Femur (tissue), 1 donor: ENCODE data around the gene RASA4B.
"Not testable (repeated sequence)": the region's sequence is repeated elsewhere in the genome, so short reads cannot be mapped to it uniquely, and the experiment has no call there.

ENCODE experiments used
- DNase-seq: peaks from one replicate; pipeline ENCODE4 v3.0.0-alpha.2; 2017

Gene RASA4B

DNA sequence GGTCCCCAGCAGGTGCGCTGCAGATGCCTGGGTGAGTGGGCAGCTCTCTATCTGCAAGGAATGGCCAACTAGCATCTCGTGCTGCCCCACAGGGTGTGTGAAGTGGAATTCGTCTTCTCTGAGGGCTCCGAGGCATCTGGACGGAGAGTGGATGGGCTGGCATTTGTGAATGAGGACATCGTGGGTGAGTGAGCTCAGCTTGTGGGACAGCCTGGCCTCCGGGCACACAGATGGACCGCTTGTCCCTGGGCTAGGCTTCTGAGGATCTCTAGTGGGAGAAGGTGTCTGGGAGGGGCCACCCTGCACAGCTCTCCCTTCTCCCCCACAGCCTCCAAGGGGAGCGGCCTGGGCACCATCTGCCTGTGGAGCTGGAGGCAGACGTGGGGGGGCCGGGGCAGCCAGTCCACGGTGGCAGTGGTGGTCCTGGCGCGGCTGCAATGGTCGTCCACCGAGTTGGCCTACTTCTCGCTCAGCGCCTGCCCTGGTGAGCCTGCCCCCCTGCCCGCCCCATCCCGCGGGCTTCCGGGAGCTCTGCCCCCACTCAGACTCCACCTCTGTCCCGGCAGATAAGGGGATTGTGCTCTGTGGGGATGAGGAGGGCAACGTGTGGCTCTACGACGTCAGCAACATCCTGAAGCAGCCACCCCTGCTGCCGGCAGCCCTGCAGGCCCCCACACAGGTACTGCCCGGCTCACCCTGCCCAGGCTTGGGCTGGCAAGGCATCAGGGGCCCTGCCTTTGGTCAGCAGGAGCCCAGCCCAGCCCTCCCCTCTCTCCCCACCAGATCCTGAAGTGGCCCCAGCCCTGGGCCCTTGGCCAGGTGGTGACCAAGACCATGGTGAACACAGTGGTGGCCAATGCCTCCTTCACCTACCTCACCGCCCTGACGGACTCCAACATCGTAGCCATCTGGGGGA lies 45.2 kb downstream of the RASA4B start:
- DNase-seq = peak; percentile 24

DNA sequence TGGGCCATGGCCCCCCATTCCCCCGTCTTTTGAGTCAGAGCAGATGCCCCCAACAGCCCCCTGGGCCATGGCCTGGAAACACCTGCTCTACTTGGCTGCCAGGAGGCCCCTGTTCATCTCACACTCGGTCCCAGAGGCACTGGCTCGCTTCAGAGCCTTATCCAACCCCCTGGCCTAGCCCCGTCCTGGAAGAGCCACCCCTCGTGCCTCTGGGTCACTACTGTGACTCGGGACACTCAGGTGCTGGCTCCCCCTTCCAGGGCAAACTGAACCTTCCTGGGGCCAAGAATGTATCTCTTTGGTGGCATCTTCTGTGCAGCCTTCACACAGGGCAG lies 45.8 kb downstream of the RASA4B start:
- DNase-seq = no peak

DNA sequence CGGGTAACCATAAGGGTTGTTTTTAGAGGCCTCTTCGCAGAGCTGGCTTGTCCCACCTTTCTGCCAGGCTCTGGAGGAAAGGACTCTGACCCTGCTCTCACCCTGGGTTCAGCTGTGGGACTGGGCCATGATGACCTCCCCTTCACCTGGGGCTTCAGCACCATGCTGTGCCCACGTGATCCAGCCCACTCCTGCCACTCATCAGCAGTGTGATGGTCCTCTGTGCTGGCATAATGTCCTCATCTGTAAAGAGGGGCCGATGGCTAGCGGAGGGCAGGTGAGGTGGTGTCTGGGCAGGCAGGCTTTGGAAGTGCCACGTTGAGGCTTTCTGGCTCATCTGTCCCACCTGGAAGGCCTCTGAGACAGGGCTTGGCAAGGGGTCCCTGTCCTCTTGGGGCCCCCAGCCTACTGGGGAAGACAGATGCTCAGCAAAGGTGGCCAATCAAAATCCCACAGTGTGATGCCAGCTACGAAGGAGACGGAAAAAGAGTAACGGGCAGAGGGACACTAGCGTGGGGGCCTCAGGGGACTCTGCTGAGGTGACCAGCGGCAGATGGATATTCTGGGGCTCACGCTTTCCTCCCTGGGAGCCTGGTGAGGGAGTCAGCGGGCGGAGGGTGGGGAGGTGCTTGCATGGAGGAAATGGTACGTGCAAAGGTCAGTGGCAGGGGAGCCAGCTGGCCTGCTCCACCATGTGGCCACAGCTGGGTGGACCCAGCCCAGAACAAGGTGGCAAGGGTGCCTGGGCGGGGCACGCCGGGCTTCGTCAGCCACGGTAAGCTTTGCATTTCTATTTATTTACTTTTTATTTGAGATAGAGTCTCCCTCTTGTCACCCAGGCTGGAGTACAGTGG lies 47.4 kb downstream of the RASA4B start:
- DNase-seq = no peak

DNA sequence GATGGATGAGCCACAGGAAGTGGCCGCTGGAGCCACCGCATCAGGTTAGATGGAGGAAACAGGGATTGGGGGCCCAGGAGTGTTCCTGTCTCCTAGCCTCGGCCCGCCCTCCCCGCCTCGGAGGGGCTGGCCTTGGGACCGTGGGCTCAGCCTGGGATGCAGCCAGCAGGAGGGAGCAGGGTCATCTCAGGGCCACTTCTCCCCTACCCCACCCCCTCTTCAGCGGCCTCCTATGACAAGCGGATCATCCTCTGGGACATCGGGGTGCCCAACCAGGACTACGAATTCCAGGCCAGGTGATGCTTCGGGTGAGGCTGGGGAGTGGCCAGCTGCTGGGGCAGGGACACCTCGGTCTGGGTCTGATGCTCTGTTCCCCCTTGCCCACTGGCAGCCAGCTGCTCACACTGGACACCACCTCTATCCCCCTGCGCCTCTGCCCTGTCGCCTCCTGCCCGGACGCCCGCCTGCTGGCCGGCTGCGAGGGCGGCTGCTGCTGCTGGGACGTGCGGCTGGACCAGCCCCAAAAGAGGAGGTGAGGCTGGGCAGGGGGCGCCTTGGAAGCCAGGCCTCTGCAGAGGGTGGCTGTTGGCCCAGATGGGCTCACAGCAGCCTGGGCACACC lies 48.1 kb downstream of the RASA4B start:
- DNase-seq = no peak

DNA sequence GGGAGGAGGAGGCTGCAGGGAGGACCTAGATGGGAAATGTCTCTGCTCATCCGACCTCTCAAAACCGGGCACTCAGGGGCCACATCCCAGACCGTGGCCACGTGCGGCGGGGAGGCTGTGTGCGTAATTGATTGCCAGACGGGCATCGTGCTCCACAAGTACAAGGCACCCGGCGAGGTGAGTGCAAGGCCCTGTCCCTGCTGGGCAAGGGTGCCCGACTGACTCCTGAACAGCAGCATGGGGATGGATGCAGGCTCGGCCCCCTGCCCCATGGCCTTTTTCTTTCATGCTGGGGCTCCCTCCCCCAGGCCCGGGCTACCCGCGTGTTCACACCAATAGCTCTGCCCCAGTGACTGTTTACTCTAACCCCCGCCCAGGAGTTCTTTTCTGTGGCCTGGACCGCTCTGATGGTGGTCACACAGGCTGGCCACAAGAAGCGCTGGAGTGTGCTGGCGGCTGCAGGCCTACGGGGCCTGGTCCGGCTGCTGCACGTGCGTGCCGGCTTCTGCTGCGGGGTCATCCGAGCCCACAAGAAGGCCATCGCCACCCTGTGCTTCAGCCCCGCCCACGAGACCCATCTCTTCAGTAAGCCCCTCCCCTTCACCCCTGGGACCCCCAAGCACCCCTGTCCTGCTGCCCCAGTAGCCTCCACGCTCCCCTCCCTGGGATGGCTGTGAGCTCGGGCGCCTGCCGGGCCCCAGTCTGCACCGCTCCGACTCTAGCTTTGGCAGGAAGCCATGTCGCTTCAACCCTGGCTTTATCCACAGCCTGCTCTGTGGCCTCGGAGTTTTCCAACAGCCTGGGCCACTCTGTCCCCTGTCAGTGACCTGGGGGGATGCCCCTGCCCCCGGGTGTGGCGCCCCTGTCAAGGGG lies 48.9 kb downstream of the RASA4B start:
- no peak for DNase-seq

DNA sequence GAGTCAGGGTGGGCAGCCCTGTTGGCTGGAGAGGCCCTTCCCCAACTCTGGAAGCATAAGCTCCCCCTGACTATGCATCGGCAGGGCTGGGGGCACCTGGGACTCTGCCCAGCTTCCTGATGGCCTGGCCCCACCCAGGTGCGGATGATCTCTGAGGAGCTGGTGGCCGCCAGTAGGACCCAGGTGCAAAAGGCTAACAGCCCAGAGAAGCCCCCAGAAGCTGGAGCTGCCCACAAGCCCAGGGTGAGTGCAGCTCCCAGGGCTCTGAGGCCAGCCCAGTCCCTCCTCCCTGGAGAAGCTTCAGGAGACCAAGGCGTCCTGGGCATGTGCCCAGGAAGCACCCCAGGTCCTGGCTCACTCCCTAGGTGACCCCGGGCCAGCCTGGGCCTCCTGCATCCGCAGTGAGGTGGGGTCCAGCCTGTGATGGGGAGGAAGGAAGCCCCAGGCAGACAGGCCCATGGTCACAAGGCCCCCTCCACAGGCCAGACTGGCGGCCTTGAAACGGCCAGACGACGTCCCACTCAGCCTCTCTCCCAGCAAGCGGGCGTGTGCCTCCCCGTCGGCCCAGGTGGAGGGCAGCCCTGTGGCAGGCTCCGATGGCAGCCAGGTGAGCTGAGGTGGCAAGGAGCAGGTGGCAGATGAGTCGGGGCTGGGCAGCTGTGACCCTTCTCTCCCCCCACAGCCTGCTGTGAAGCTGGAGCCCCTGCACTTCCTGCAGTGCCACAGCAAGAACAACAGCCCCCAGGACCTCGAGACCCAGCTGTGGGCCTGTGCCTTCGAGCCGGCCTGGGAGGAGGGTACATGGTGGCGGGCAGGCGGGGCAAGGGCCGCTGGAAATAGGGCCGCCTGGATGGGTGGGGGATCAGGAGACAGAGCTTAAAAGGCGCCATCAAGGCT lies 49.7 kb downstream of the RASA4B start:
- DNase-seq = no peak

DNA sequence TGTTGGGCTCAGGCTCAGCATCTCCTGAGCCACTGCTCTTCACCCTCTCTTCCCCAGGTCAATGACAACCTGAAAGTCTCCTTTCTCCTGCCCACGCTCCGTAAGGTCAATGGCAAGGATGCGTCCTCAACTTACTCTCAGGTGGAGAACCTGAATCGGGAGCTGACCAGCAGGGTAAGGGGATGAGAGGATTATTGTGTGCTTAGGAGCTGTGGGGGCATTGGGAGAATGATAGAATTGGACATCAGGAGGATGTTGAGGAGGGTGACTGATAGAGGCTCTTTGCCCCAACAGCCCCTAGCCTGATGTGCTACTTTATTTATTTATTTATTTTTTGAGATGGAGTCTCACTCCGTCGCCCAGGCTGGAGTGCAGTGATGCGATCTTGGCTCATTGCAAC lies 51.5 kb downstream of the RASA4B start:
- no peak for DNase-seq

DNA sequence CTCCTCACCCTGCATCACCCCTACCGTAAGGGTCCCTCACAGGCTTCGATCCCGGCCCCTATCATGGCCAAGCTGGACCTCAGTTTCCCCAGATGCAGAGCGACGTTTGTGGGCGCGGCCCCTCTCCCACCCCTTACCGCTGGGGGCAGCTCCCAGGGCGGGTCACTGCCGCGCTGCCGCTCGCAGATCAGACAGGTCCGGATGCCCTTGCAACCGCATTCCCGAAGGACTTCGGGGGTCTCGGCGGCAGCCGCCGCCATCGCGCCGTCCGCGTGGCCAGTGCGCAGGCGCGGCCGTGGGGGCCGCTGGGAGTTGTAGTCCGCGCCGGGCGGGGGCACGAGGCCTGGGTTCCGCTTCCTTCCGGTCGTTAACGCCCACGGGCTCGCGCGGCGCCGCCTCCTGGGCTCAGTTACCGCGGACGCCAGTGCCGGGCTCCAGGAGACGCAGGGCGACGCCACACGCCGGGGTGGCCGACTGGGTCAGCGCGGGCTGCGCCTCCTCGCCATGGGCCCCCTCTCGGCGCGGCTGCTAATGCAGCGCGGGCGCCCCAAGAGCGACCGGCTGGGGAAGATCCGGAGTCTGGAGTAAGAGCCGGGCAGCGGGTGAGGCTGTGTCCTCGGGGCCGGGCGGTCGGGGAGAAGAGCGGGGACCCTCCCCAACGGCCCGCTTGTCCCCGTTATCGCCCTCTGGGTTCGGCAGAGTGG lies 52.8 kb downstream of the RASA4B start, which contains the start of the genes ALKBH4 and LRWD1:
Gene ALKBH4, minus strand, starts transcription at position 287 of the 704 bp plus-strand sequence. Its CDS starts 27 bp downstream, at position 260.
Gene LRWD1, plus strand, starts transcription at position 408 of the 704 bp plus-strand sequence. Its CDS starts 97 bp downstream, at position 505.
- DNase-seq = peak; percentile 95

DNA sequence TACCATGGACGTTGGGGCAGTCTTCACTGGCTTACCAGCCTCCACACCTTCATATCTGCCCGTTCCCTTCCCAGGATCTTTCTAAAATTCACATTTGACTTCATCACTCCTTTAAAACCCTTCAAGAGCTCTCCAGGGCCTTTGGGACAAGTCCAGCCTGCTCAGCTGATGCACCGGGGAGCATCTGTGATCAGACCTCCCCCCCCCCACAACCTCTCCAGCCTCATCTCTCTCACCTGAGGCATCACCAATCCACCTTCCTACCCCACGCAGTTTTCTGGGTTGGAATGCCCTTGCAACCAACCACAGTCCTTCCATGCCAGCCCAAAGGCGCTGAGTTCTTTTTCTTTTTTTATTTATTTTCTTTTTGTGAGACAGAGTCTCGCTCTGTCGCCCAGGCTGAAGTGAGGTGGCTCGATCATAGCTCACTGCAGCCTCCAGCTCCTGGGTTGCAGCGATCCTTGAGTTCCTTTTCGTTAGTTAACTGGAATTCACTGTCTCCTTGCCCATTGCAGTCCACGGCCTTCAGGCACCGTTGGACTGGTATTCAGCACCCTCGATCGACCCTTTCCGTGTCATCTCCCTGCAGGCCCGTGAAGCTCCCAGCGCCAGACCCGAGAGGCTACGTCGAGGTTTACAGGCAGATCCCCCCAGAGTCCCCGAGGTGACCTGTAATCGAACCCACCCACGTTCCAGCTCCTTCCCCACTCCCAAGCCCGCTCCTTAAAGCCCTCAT lies 53.6 kb downstream of the RASA4B start:
- DNase-seq = no peak

DNA sequence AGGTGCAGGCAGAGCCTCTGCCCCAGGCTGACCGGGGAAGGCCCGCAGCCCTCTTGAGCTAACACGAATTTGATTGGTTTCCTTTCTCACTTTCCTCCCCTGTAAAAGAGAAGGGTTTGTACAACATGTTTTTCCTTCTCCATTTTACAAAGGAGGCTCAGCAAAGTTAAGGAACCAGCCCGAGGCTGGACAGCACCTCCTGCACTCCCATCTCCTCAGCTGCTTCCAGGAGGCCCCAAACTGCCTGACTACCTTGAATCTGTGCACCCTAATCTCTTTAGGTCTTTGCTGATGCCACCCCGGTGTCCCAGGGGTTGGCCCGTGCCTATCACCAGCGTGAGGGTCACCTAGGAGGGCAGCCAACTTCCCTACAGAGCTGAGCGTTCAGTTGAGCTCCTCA lies 57.1 kb downstream of the RASA4B start:
- DNase-seq = no peak

DNA sequence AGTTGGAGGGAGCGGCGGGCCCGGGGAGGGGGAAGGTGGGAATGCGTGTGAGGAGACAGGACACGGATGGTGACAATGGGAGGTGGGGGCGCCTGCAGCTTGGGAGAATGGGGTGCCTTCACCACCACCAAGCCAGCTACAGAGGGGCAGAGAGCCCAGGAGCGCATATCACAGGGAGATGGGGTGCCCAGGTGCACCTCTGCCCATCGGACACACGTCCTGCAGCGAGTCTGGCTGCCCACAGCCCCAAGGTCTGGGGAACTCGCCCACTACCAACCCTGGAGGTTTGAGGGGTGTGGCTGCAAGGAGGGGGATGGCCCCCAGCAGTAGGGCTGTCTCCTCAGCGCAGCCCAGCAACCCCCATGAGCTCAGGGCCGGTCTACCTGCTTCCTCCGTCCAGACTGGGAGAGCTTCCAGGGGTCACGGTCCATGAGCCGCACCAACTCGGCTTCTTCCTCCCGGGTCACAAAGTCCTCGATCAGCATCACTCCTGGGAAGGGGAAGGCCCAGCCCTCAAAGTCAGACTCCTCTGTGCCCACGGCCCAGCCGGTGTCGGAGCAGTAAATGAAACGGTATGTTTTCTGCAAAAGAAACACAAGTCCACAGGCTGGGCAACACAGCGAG lies 58.2 kb downstream of the RASA4B start:
- no peak for DNase-seq

DNA sequence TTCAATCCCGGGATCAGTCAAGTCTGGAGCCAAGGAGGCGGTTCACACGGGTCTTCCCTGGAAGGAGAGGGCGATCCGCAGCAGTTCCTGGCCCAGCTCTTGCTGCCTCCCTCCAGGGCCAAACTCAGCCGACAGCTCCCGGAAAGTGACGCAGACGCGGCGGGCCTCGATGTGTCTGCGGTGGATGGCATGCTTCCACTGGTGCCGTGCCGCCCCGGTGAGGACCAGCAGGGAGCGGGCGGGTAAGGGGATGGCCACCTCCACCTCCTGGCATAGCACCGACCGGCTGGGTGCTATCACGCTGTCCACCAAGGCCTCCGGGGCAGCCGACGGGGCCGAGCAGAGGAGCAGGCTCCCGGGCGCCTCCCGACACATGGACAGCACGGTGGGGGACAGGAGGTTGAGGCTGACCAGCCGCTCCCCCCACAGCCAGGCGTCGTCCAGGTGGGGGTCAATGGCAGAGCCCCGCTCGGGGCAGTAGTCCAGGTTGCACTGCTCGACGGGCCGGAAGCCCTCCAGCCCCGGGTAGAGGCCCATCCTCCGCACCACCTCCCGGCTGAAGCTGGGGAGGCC lies 60.1 kb downstream of the RASA4B start:
- DNase-seq = no peak

DNA sequence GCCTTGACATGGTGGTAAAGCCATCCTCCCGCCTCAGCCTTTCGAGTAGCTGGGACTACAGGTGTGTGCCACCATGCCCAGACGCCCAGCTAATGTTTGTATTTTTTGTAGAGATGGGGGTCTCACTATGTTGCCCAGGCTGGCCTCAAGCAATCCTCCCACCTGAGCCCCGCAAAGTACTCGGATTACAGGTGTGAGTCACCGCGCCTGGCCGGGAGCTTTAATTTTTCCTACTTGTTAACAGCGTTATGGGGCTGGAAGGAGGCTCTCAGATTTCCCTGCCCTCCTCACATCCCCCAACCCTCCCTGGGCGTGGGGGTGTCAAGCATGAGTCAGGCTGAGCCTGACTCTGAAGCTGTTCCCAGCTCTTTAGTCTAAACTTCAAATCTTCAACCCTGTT lies 61.2 kb downstream of the RASA4B start:
- DNase-seq = no peak

DNA sequence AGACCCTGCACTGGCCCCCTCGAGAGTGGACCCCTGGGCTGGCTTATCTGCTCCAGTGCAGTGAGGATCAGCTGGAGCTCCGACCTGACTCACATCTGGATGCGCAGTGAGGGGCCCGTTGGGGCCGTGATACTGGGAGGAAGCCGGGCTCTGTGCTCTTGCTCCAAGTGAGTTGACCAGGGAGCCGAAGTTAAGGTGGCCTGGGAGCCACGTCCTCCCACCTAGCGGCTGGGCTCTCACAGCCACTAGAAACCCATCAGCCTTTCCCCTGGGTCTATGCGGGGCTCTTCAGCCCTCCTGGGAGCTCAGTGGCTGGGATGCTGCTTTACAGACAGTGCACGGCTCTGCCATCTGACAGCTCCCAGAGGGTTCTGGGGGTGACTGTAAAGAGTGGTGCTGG lies 62.0 kb downstream of the RASA4B start:
- no peak for DNase-seq

DNA sequence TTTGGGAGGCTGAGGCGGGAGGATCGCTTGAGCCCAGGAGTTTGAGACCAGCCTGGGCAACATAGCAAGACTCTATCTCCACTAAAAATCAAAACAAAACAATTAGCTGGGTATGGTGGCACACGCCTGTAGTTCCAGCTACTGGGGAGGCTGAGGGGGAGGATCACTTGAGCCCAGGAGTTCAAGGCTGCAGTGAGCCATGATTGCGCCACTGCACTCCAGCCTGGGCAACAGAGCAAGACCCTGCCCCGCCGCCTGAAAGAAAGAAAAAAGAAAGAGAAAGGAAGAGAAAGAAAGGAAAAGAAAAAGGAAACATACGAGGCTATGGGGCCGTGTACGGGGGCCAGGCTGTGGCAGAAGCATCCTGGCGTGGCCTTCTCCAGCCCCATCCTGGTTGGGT lies 62.6 kb downstream of the RASA4B start:
- not testable (repeated sequence) for DNase-seq

DNA sequence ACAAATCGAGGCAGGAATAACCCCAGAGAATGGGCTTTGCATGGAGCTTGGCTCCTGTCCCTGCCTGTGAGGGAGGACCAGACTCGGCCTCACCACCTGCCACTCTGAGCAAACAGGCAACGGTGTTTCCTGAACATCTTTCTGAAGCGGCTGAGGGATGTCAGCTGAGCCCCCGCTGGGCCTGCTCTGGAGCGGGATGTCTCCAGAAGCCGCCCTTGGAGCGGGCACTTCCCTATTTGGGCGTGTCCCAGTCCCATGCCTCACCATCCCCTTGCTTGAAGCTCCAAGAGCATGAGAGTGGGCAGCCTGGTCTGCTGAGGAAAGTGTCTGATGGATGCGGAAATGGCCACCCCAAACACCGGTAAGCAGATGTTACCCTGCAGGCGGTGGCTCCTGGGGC lies 63.1 kb downstream of the RASA4B start:
- DNase-seq = no peak

DNA sequence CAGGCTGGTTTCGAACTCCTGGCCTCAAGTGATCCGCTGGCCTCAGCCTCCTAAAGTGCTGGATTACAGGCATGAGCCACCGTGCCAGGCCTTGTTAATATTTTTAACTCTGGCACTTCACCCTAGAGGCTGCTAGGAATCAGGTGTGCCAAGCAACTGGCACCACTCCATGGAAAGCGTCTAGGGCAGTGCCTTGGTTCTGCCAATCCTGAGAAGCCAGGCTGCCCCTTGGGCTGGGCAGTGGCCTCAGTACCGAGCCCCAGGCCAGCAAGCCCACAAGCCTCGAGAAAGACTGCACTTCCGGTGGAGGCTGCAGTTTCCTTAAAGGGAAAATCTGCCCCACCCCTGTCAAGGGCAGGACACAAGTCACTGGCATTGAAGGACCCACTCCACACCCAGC lies 64.3 kb downstream of the RASA4B start:
- DNase-seq = no peak

DNA sequence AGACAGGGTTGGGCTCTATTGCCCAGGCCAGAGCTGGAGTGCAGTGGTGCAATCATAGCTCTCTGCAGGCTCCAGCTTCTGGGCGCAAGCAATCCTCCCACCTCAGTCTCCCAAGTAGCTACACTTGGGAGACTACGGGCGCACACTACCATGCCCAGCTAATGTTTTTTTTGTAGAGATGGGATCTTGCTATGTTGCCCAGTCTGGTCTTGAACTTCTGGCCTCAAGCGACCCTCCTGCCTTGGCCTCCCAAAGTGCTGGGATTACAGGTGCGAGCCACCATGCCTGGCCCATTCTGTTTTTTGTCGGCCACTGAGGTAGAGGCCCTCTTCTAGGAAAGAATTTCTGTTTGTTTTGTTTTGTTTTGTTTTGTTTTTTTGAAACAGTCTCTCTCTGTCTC lies 65.1 kb downstream of the RASA4B start:
- no peak for DNase-seq
